C4-2B (cell line): ENCODE results near the gene ARMC3.
"Not testable (repeated sequence)": the region's sequence is repeated elsewhere in the genome, so short reads cannot be mapped to it uniquely, and the experiment has no call there.

ENCODE experiments used
- H3K27ac ChIP-seq: fragments of 450-650 bp; 2 replicates; pipeline ENCODE4 v1.5.1; 2017
- CTCF ChIP-seq: fragments of 450-650 bp; conservative IDR thresholded peaks from 2 replicates; pipeline ENCODE4 v1.5.1; 2017; ENCODE audit warnings: mild to moderate bottlenecking
- ZFX ChIP-seq: fragments of 450-650 bp; IDR thresholded peaks from 2 replicates; pipeline ENCODE4 v1.6.1; 2017

The ARMC3 gene

GRCh38 chr10:22899775-22900174, 28.1 kb upstream of the ARMC3 start:
- H3K27ac ChIP-seq = no peak overlapping the region
- no peak for TF ChIP-seq CTCF
- no peak for TF ChIP-seq ZFX

GRCh38 chr10:22900841-22901601, 26.8 kb upstream of the ARMC3 start:
- H3K27ac ChIP-seq = no peak overlapping the region
- no peak for TF ChIP-seq ZFX
- TF ChIP-seq CTCF = no peak

- not testable (repeated sequence) for H3K27ac ChIP-seq
Measured at GRCh38 chr10:22902147-22902546, 25.7 kb upstream of the ARMC3 start.

- H3K27ac ChIP-seq = no peak overlapping the region
Measured at GRCh38 chr10:22903694-22904093, 24.2 kb upstream of the ARMC3 start.

GRCh38 chr10:22906767-22907166, 21.1 kb upstream of the ARMC3 start:
- no peak for TF ChIP-seq CTCF
- TF ChIP-seq ZFX = no peak
- no peak overlapping the region for H3K27ac ChIP-seq

More at GRCh38 chr10:22903694-22904093, 24.2 kb upstream of the ARMC3 start:
- no peak for TF ChIP-seq CTCF

GRCh38 chr10:22908837-22909236, 19.0 kb upstream of the ARMC3 start:
- no peak overlapping the region for H3K27ac ChIP-seq
- no peak for TF ChIP-seq ZFX
- TF ChIP-seq CTCF = no peak

GRCh38 chr10:22909673-22910072, 18.2 kb upstream of the ARMC3 start:
- H3K27ac ChIP-seq = not testable (repeated sequence)

GRCh38 chr10:22911067-22911466, 16.8 kb upstream of the ARMC3 start:
- no peak for TF ChIP-seq ZFX

GRCh38 chr10:22911889-22912762, 15.7 kb upstream of the ARMC3 start:
- no peak overlapping the region for H3K27ac ChIP-seq
- TF ChIP-seq ZFX = no peak
- no peak for TF ChIP-seq CTCF

More at GRCh38 chr10:22911067-22911466, 16.8 kb upstream of the ARMC3 start:
- H3K27ac ChIP-seq = no peak overlapping the region
